ENCODE results near the gene GABARAP. TPM values are rescaled to one million over a fixed set of nuclear protein-coding genes. Genes with fewer than 3 reads are reported as not detected.
"Not testable (repeated sequence)": the region's sequence is repeated elsewhere in the genome, so short reads cannot be mapped to it uniquely, and the experiment has no call there.

GABARAP gene
- total RNA-seq, 1 experiment from 2014 or later, result 188 TPM

DNA sequence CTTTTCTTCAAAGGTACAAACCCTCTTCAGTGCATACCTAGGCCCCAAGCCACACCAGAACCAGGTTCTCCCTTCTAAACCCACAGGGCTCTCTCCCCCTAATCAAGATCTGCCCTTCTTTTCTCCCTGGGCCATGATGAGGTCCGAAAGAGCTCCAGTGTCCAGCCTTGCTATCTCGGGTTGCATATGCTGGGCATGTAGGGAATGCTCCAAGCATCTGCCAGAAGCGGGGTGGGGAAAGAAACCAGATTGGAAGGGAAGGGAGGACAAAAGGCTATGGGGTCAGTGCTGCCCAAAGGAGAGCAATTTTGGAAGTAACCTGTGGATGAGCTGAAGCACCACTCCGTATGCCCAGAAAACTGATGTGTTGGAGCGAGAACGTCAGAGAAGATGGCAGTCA lies 7.0 kb upstream of the GABARAP start:
- H3K27me3 Mint-ChIP-seq (ENCODE audit: unreplicated experiment), result no peaks in the 10 kb centered on the region
- CTCF ChIA-PET, result no interaction called here
- intact Hi-C loops (cut with micrococcal nuclease; ENCODE audit: unreplicated experiment), result no loop called here
- TF ChIP-seq, protein P1, sequence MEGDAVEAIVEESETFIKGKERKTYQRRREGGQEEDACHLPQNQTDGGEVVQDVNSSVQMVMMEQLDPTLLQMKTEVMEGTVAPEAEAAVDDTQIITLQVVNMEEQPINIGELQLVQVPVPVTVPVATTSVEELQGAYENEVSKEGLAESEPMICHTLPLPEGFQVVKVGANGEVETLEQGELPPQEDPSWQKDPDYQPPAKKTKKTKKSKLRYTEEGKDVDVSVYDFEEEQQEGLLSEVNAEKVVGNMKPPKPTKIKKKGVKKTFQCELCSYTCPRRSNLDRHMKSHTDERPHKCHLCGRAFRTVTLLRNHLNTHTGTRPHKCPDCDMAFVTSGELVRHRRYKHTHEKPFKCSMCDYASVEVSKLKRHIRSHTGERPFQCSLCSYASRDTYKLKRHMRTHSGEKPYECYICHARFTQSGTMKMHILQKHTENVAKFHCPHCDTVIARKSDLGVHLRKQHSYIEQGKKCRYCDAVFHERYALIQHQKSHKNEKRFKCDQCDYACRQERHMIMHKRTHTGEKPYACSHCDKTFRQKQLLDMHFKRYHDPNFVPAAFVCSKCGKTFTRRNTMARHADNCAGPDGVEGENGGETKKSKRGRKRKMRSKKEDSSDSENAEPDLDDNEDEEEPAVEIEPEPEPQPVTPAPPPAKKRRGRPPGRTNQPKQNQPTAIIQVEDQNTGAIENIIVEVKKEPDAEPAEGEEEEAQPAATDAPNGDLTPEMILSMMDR (IDR thresholded peaks at IDR 0.05; ENCODE audit: unreplicated experiment), result no peak
- peak overlapping the region; percentile 27 for H3K27ac Mint-ChIP-seq (ENCODE audit: unreplicated experiment)
- no peak for DNase-seq
- peak overlapping the region; percentile 73 for H3K4me3 Mint-ChIP-seq (ENCODE audit: low read depth, unreplicated experiment)
- no TSS peak for BruUV-seq (replicated peaks)
- peaks cover 62% of the 10 kb centered on the region for H3K36me3 Mint-ChIP-seq (ENCODE audit: insufficient read depth, unreplicated experiment)
- H3K4me1 Mint-ChIP-seq (ENCODE audit: low read depth, unreplicated experiment), result peaks cover 27% of the 10 kb centered on the region
- H3K9me3 Mint-ChIP-seq (ENCODE audit: low read depth, unreplicated experiment), result no peaks in the 10 kb centered on the region

DNA sequence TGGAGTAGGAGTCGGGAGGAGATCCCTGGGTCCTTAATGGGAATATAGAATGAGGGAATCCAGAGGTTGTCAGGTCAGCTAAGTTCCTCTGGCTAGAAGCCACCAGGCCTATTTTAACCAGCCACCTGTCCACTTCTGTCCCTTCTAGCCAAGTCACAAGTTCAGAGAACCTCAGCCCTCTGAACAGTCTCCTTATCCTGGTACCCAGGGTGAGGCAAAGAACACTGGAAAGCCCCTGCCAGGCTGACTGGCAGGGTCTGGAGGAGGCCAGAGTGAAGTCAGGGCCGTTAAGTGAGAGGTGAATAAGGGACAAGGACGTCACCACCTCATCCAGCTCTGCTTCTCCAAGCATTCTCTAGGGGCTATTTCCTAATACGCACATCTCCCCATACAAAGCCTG lies 6.5 kb upstream of the GABARAP start:
- H3K4me3 Mint-ChIP-seq (ENCODE audit: low read depth, unreplicated experiment), result peak overlapping the region; percentile 73
- H3K4me1 Mint-ChIP-seq (ENCODE audit: low read depth, unreplicated experiment), result peaks cover 27% of the 10 kb centered on the region
- no peaks in the 10 kb centered on the region for H3K9me3 Mint-ChIP-seq (ENCODE audit: low read depth, unreplicated experiment)
- H3K27me3 Mint-ChIP-seq (ENCODE audit: unreplicated experiment), result no peaks in the 10 kb centered on the region
- CTCF ChIA-PET, result no interaction called here
- intact Hi-C loops (cut with micrococcal nuclease; ENCODE audit: unreplicated experiment), result no loop called here
- peaks cover 57% of the 10 kb centered on the region for H3K36me3 Mint-ChIP-seq (ENCODE audit: insufficient read depth, unreplicated experiment)
- DNase-seq, result no peak
- TF ChIP-seq, protein P1 (IDR thresholded peaks at IDR 0.05; ENCODE audit: unreplicated experiment), result no peak
- BruUV-seq (replicated peaks), result no TSS peak
- peak overlapping the region; percentile 27 for H3K27ac Mint-ChIP-seq (ENCODE audit: unreplicated experiment)

DNA sequence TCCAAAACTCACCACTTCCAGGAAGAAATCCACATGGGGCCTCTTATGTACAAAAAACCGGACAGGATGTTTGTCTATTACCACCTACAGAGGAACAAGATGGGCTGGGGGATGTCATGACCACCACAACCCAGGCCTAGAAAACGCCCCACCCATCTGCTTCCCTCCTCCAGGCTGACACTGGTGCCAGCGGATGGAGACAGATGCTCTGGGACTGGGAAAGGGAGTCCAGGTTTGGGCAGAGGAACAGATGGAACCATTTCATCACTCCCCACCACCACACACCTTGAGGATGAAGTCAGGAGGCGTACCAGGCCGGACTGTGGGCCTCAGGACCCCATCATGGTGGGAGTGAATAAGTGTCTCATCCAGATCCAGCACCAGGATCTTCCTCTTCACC lies 4.5 kb upstream of the GABARAP start:
- H3K9me3 Mint-ChIP-seq (ENCODE audit: low read depth, unreplicated experiment), result no peaks in the 10 kb centered on the region
- TF ChIP-seq, protein P1 (IDR thresholded peaks at IDR 0.05; ENCODE audit: unreplicated experiment), result no peak
- no peaks in the 10 kb centered on the region for H3K27me3 Mint-ChIP-seq (ENCODE audit: unreplicated experiment)
- H3K4me1 Mint-ChIP-seq (ENCODE audit: low read depth, unreplicated experiment), result peaks cover 25% of the 10 kb centered on the region
- H3K4me3 Mint-ChIP-seq (ENCODE audit: low read depth, unreplicated experiment), result no peak overlapping the region
- intact Hi-C loops (cut with micrococcal nuclease; ENCODE audit: unreplicated experiment), result no loop called here
- DNase-seq, result no peak
- BruUV-seq (replicated peaks), result no TSS peak
- peak overlapping the region; percentile 58 for H3K27ac Mint-ChIP-seq (ENCODE audit: unreplicated experiment)
- CTCF ChIA-PET, result no interaction called here
- H3K36me3 Mint-ChIP-seq (ENCODE audit: insufficient read depth, unreplicated experiment), result peaks cover 54% of the 10 kb centered on the region

DNA sequence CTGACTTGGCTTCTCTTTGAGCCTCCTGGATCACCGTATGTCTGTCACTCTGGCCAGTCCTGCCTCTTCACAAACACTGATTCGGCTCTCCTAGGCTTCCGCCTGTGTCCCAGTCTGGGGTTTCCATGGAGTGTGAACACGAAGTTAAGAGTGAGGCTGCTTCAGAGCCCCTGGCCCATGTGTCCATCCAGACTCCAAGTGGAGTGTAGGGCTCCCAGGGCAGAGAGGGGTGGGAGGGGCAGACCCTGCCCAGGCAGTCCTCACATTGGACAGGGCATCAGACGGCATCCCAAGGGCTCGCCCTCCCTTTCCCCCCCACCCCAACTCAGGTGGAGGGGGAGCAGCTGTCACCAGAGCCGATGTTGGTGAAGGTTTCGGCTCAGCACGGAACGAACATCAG lies 1.6 kb upstream of the GABARAP start:
- H3K4me3 Mint-ChIP-seq (ENCODE audit: low read depth, unreplicated experiment), result peak overlapping the region; percentile 94
- H3K36me3 Mint-ChIP-seq (ENCODE audit: insufficient read depth, unreplicated experiment), result peaks cover 62% of the 10 kb centered on the region
- BruUV-seq (replicated peaks); intact Hi-C loops (cut with micrococcal nuclease; ENCODE audit: unreplicated experiment); CTCF ChIA-PET; H3K9me3 Mint-ChIP-seq (ENCODE audit: low read depth, unreplicated experiment); H3K27me3 Mint-ChIP-seq (ENCODE audit: unreplicated experiment); DNase-seq: not testable (repeated sequence)
- peaks cover 29% of the 10 kb centered on the region for H3K4me1 Mint-ChIP-seq (ENCODE audit: low read depth, unreplicated experiment)
- H3K27ac Mint-ChIP-seq (ENCODE audit: unreplicated experiment), result peak overlapping the region; percentile 99

DNA sequence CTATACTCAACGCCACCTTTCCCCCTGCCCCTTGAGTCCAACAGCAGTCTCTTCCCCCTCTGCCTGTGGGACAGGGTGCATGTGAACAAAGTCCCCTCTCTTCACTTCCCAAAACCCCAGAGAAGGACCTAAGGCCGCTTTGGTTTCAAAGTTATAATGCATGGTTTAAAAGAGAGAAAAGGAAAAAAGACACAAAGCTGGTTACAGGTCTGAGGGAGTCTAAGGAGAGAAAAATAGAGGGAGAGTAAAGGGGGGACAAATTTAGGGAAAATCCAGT lies 1.1 kb upstream of the GABARAP start:
- H3K4me3 Mint-ChIP-seq (ENCODE audit: low read depth, unreplicated experiment), result peak overlapping the region; percentile 94
- peaks cover 66% of the 10 kb centered on the region for H3K36me3 Mint-ChIP-seq (ENCODE audit: insufficient read depth, unreplicated experiment)
- CTCF ChIA-PET, result interaction anchor here (0.6 to 2.3 kb wide), 4 partner anchors 8 to 321 kb away, joined by 3 to 5 read pairs (median 4); partner anchors contain the start of genes CLDN7, CTDNEP1 and ELP5
- no peaks in the 10 kb centered on the region for H3K9me3 Mint-ChIP-seq (ENCODE audit: low read depth, unreplicated experiment)
- TF ChIP-seq, protein P1 (IDR thresholded peaks at IDR 0.05; ENCODE audit: unreplicated experiment), result no peak
- BruUV-seq (replicated peaks), result TSS peak; percentile 41
- intact Hi-C loops (cut with micrococcal nuclease; ENCODE audit: unreplicated experiment), result no loop called here
- DNase-seq, result no peak
- no peaks in the 10 kb centered on the region for H3K27me3 Mint-ChIP-seq (ENCODE audit: unreplicated experiment)
- H3K27ac Mint-ChIP-seq (ENCODE audit: unreplicated experiment), result peak overlapping the region; percentile 99
- peaks cover 29% of the 10 kb centered on the region for H3K4me1 Mint-ChIP-seq (ENCODE audit: low read depth, unreplicated experiment)

Measured in Calu3 (cell line).